C1 segment of cervical spinal cord (tissue), 14 donors: ENCODE data around the gene JAZF1.

Source experiments
- DNase-seq, 14 donors: peaks; one replicate each; lab custom pipeline; 2025; lab: John Stamatoyannopoulos, UW

Gene JAZF1

DNA sequence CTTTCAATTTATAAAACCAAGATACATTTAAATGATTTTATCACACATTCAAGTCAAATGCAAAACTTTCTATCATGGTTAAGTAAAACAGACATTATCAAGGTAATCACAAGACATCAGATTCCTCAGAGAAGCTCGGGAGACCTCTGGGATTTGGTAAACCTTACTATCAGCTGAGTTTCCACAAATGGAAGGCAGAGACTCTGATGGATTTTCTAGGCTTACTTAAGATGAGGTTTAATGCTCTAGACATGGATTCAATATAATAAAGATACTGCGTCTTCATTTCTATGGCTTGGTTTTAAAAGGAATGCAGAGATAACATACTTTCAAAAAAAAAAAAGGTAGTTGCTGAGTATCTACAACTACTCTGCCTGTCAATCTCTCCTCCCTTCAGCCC is 171.7 kb downstream of the JAZF1 start:
- no peak for DNase-seq

DNA sequence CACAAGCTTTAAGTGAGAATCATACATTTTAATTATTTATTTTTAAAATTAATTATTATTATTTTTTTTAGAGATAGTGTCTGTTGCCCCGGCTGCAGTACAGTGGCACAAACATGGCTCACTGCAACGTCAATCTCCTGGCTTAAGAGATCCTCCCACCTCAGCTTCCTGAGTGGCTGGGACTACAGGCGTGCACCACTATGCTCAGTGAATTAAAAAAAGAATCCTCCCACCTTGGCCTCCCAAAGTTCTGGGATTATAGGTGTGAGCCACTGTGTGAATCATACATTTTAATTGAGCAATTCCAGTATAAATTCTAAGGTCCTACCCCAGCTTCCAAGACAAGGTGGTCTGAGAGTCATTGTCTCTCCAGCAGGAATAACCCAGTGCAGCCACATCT is 172.4 kb downstream of the JAZF1 start:
- DNase-seq, result no peak

DNA sequence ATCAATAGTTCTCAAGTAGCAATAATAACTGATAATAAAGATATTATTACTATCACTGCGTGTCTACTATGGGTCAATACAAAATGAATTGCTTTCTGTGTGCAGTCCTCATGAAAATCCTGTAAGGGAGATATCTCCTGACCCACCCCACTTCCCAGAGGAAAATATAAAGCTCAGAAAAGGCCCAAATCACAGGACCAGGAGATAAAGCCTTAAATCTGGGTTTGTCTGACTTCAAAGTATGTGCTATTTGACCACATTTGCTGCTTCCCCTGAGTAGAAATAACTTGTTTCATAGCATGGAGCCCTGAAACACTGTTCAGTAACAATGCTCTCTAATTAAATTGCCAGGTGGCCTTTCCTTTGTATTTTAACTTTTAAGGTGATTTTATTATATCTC is 174.1 kb downstream of the JAZF1 start:
- DNase-seq, result no peak

DNA sequence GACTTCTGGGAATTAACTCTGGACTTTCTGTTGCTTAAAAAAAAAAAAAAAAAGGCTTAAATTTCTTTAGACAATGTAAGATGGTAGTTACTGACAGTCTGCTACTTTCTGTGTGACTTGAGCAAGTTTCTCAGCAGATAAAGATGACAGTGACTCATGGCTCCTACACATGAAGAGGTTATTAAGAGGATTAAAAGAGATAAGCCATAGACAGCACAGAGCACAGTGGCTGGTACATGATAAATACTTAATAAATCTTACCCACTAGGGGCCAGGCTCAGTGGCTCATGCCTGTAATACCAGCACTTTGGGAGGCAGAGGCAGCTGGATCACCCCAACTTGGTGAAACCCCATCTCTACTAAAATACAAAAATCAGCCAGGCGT is 174.8 kb downstream of the JAZF1 start:
- DNase-seq, result no peak

DNA sequence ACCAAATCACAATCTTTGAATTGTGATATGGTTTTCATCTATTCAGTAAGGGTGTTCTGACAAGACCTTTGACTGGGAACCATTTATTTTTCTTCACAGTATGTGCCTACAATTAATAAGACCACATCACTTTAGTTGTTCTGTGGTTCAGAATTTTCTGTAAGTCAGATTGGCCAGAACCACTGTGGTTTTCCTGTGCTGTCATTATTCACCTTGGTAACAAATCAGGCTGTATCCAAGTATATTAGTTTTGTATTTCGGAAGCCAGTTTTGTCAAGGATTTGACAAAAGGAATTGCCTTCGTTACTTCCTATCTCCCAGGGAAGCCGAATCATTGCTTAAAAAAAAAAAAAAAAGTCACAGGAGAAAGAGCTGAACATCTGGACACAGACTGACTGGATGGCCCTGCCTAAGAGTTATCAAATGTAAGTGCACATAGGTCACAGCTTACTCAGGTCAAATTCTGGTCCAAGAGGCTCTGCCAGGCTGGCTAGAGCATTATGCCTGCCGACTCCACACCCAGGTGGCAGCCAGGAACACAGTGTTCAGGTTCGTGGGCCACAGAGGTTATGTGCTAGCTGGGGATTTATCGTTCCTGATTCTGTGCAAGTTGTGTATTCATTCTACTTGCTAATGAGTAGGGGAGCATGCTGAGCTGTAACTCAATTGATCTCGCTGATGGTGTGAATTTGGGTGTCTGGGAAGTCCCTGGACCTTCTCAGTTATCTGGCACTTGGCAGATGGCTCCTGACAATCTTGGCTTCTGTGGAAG is 175.3 kb downstream of the JAZF1 start:
- DNase-seq, result peak in 1 of 14 donors; percentile 55

DNA sequence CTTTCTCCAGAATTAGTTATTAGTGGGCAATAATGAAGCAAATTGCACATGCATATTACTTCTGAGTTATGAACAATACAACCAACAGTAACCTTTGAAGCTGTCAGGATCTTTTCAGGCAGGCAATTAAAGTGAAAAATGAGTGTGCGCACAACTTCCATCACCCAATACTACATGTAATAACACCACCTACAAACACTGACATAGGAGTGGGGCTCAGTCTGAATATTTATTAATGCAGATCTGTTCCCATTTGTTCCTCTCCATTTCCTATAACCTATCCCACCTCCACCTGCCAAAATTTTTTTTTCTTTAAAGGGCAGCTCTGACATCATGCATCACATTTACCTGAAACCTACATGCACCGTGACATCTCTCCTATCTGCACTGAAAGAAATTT is 177.2 kb downstream of the JAZF1 start:
- no peak for DNase-seq

DNA sequence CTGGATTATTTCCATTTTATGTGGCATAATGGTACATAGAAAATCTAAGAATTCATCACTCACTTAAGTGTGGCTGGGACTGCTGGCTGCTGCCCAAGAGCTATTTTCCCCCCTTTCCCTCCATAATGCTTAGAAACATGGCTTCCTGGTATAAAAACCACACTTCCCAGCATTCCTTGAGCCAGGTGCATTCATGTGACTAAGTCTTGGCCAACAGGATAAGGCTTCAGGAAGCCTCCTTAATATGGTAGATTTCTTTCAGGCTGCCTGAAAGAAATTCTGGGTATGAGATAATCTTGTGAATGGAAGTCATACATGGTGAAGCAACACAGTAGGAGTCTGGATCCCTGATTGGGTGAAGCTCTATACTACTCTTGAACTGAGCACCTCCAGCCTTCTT is 178.0 kb downstream of the JAZF1 start:
- no peak for DNase-seq

DNA sequence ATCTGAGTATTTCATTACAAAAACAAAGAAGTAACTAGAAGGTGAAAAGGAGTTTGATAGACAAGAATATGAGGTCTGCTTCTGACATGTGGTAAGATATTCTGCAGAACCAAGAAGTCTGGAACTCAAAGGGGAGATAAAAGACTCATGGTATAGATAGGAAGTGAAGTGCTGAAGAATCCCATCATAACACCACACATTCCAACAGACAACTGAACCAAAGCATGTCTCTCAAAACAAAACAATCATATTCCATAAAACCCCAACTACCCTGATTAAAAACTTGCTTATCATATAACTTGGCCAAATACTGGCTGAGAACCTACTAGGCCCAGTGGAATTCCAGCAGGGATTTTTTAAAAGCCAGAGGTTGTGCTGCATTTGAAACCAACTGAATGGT is 178.7 kb downstream of the JAZF1 start:
- no peak for DNase-seq

DNA sequence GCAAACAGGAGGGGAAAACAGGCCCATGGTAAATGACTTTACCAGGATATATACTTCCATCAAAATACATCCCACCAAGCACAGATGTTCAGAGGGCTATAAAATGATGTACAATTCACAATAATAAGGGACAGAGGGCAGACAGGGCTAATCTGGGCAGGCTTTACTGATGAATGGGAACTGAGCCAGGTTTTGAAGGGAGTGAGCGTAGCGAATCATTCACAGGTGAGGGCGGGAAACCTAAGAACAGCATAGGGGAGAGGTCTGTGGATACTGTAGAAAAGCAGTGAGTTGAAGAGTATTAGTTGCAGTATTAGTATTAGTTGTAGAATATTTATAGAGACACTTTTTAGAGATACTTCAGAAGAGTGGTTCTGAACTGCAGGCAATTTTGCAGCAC is 180.8 kb downstream of the JAZF1 start:
- no peak for DNase-seq

DNA sequence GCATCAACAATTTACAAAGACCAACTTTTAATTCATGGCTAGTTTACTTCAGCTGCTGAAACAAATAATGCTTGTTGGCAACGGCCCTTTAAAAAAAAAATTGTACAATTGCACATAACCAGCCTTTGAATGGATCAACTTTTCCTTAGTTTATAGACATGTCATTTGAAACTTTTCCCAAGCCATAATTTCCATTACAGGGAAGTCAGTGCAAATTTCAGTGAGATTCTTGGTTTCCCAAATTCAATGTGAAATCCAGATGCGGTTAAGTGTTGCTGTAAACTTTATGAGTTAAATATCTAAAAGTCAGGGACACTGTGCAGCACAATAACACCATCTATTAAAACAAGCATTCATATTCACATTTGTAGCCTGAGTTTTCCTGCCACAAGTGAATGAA is 182.2 kb downstream of the JAZF1 start:
- no peak for DNase-seq

DNA sequence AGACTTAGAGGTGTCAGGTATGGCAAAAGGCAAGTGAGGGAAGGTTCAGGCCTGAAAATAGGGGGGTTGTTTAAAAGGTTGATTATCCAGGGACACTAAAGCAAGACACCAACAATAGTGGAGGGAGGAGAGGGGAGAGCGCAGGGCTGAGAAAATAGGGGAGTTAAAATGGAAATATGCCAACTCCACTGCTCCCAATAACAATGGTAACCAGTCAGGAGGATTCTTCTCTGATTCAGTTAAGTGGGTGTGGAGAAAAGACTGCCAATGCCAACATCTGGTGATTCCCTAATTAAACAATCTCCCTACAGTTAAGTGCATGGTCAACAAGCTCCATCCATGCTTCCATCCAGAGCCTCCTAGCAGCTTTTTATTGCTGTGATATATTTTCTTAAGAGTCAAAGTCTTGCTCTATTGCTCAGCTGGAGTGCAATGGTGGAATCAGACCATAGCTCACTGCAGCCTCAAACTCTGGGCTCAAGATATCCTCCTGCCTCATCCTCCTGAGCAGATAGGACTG is 183.3 kb downstream of the JAZF1 start:
- no peak for DNase-seq

DNA sequence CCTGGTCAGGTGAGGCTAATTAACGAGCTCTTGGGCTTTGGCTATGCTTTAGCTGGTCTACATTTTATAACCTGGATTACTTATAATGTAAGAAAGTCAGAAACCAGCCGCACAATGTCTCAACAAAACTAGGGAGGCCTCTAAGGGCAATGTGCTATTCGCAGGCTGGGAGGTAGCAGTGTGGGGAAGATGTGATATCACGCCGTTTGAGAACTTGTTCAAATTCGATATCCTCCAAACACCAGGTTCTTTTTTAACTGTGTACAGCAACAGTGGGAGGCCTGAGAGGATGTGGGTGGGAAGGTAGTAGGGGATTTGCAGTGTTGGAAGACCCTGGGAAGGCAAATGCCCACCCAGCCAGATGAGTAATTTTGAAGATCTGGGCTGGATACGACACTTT is 184.5 kb downstream of the JAZF1 start:
- DNase-seq, result no peak

DNA sequence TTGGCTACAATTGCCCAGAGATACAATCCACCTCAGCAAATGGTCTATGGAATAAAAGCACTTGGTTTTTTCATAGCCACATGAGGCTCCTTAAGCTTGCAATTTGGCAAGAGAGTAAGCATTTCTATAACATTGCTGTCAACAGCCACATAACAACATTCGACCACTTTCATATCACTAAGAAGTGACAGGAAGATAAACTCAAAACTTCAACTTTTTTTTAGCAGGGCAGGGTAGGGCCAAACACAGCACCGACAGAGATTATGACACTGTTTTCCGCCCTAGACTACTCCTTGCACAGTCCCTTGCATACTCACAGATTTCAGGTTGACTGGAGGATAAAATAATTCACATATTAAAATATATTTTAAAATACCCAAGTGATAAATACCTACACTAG is 185.4 kb downstream of the JAZF1 start:
- DNase-seq, result no peak

DNA sequence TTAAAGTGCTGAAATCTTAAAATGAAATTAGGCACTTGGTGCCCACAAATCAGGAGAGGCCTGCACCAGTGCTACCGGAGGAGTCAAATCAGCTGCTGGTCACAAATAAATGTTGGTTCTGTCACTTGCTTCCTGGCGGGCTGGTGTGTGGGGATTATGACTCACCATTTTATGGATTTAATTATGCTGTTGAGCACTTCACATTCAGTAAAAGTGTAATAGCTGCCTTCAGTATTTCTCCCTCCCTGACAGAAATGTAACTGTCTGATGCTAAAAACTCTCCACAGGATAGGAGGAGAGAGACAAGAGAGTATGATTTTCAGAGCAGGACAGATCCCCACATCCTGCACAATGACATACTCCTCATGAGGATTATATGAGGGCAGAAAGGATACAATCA is 186.0 kb downstream of the JAZF1 start:
- peak in 1 of 14 donors; percentile 10 for DNase-seq

DNA sequence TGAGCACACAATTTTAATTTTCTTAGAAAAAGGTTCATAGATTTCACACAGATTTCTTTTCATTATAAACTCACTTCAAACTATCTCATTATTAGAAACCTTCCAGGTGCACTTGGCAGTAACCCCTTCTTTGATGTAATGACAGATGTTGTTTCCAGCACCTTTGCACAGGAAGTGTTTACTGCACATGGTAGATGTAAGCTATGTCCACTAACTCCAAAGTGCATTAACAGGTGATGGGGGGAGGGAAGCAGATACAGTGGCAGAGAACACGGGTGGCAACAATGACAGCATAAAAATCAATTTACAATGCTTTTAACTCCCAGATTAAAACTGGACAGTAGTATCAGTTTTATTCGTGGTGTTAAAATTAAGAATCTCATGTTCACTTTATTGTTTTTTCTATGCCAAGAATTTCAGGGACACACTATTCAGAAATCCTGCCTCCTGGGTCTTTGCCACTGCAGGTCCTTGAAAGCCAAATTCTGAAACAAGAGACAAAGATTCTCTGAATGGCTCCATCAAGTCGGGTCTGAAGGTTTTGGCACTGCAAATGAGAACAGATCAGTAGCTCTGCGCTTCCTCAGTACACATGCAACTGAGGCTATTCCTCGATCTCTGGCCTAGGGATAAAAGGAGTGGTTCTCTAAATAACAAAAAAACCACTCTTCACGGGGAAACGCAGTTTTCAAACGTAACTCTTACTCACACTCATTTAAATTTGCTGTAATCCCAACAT is 187.7 kb downstream of the JAZF1 start:
- DNase-seq, result peak in 3 of 14 donors; percentile 30 to 38 (median 32)

DNA sequence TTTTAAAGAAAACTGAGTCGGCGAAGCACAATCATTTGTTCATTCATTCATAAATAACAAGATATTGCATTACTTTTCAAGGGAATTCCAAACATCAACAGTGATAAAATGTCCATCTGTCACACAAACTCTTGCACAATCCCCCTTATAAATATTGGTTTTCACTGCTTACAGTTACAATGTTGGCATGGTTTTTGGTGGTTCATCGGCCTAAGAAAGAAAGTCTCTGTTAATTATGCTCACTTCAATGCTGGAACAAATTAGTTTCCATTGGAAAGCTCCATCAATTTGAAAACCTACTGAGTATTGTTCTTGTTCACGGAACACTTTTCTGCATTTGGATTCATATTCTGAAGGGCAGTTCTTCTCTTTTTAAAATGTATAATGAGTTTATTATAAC is 188.5 kb downstream of the JAZF1 start:
- peak in 1 of 14 donors; percentile 27 for DNase-seq

DNA sequence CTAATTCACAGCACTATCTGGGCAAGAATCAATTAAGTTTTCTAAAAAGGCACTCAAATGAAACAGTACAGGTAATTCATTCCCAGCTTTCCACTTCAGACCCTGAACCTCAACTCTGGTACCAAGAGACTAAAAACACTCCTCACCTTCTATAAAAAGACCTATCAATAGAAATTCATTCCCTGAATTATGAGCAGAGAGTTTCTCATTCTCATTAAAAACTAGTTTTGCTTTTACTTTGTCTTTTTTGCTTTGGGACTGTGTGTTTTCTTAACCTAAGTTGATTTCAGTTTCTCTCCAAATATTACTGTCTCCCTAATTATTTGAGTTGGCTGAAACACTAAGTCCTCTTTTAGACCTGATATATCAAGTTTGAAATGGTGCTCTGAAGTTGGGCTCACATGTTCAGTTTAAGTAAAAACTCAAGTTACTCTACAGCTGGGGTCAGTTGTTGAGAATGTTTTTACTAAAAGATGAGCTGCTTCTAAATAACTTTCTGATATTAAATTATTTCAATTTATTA is 189.5 kb downstream of the JAZF1 start:
- DNase-seq, result no peak

DNA sequence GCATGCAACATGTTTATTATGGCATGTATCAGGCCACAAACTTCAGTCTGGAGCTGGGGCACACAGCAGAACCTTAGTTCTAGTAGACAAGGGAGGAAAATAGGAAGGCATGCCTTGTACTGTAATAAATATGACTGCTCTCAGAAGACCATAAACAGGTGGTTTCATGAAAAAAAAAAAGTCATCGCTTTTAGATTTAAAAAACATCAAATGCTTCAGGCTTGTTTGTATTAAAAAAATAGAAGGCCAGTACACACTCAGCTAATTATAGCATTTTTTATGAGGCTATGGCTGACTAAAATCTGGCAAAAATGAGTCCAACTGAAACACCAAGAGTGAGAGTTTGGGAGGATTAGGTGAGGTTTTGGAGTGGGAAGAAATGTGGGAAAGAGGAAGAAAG is 204.1 kb downstream of the JAZF1 start:
- DNase-seq, result no peak

DNA sequence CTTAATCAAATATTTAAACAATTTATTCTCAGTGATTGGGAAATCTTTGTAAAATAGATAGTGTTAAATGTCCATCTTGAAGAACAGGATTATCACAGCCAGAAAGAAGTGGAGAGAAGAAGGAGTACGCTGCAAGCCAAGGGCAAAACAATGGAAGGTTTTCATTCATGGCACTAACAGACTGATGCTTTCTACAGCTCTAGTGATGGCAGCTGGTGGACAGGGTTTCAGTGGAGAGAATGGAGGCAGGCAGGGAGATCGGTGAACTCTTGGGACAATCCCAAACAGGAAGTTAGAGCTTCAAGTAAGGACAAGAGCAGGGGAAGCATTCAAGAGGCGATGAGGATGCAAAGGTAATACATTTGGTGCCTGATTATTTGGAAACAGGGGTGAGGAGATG is 207.0 kb downstream of the JAZF1 start:
- DNase-seq, result peak in 1 of 14 donors; percentile 23

DNA sequence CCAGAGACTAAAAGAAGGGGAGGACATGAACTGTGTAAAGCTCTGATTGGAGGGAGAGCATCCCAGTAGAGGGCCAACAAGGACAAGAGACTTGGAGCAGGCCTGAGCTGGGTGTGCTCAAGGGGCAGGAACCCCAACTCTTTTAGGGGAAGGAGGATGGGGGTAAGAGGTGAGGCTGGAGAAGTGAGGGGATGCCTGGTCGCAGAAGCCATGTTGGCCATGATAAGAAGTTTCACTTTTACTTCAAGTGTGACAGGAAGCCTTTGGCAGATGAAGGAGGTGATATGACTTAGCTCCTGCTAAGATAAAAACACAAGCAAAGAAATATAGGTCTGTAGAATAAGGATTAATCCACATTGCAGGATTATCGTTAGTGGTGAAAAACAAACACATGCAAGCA is 208.3 kb downstream of the JAZF1 start:
- no peak for DNase-seq

DNA sequence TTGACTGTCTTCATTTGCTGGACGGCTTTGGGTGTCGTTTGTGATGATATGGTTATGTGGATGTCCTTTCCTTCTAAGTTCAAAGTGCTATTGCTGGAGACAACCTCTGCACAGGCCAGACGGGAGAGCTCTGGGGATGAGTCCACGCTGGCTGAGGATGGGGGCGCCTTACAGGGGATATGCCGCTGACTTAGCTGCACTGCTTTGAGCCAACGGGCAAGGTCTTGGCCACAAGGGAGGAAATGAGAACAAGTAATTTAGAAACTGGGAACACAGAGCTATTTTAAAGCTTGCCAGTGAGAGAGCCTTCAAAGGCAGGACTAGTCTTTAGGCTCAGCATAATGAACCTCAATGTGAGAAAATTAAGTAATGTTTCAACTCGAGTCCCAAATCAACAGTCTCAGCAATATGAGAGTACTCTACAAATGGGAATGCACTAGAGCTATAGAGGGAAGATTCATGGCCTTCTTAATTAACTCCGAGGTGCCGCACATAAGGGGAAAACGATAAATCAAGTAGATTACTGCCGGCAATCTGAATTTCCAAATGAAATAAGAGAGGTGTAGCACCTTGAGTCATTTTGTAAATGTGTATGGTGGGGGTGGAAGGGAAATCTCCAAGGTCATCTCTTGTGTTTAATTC is 209.3 kb downstream of the JAZF1 start:
- DNase-seq, result peak in 1 of 14 donors; percentile 24

DNA sequence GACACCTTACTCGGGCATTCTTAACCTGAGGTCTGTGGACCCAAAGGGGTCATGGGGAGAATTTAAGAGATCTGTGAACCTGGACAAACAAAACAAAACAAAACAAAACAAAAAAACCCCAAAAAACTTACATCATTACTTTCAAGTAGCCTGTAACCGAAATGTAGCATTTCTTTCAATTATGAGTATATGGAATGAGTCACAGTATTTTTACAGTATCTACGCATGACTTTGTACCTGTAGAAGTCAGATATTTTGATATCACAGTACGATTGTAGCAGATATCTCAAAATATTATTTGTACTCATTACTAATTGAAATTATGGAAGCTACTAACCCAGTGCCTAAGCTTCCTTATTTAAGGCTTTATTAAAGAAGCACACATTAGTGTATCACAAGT is 210.2 kb downstream of the JAZF1 start:
- no peak for DNase-seq
